ENCODE data around the gene PCDHGA9. TPM values are rescaled to one million over a fixed set of nuclear protein-coding genes. Genes with fewer than 3 reads are reported as not detected.
"Not testable (repeated sequence)": the region's sequence is repeated elsewhere in the genome, so short reads cannot be mapped to it uniquely, and the experiment has no call there.

Gene PCDHGA9
- total RNA-seq, 2 experiments from 2014 or later = 0.10 TPM; not detected in 1

DNA sequence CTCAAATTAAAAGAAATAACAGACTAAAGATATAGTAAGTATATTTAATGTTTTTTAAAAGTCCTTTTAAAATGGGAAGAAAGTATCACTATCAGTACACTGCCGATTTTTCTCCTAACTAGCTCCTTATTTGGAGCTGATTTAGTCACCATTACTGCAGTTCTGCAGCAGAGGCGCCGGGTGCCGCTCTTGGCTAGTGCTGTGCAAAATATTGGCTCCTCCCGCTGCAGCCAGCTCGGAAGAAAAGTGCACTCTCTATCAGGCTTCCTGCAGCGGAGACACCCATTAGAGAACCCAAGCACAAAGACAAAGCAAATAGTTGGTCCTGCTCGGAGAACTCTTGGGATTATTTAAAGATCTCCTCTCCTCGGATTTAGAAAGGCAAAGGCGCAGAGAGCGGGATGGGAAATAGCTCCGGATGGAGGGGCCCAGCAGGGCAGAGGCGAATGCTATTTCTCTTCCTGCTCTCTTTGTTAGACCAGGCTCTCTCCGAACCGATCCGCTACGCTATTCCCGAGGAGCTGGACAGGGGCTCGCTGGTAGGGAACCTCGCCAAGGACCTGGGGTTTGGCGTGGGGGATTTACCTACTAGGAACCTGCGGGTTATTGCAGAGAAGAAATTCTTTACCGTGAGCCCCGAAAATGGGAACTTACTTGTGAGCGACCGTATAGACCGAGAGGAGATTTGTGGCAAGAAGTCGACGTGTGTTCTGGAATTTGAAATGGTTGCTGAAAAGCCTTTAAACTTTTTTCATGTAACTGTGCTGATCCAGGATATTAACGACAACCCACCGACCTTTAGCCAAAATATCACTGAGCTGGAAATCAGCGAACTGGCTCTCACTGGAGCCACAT, 32.4 kb upstream of the PCDHGA9 start, which contains the start of gene PCDHGB3:
Gene PCDHGB3, plus strand, starts transcription at position 249 of the 855 bp plus-strand sequence. Its CDS starts 153 bp downstream, at position 402.
- Mint-ChIP-seq H3K9me3 (peaks cover 30% of the 10 kb centered on the region), H3K27ac (no peak within 1 kb of the TSS), H3K4me1 (ENCODE audit: low read depth) (peaks cover 5% of the 10 kb centered on the region), H3K4me3 (peak within 1 kb of the TSS; percentile 68), H3K36me3 (peaks cover 28% of the 10 kb centered on the region), H3K27me3 (peaks cover 48% of the 10 kb centered on the region)
- POLR2A ChIA-PET = interaction anchor here (0.7 kb wide), 1 partner anchor 194 kb away, joined by 3 read pairs; no protein-coding TSS in a partner anchor
- peak; percentile 55 for DNase-seq
- CTCF ChIA-PET = interaction anchor here (0.7 to 2.8 kb wide), 20 partner anchors 10 to 197 kb away, joined by 3 to 25 read pairs (median 4); partner anchors contain the start of genes PCDHB9, PCDHGA10, PCDHGA12 and PCDHGB2
- intact Hi-C loops (cut with micrococcal nuclease) = loop anchor here (10.0 kb wide), 1 partner anchor 45 kb away; the partner anchor contains the start of genes PCDHGA10 and PCDHGB7

DNA sequence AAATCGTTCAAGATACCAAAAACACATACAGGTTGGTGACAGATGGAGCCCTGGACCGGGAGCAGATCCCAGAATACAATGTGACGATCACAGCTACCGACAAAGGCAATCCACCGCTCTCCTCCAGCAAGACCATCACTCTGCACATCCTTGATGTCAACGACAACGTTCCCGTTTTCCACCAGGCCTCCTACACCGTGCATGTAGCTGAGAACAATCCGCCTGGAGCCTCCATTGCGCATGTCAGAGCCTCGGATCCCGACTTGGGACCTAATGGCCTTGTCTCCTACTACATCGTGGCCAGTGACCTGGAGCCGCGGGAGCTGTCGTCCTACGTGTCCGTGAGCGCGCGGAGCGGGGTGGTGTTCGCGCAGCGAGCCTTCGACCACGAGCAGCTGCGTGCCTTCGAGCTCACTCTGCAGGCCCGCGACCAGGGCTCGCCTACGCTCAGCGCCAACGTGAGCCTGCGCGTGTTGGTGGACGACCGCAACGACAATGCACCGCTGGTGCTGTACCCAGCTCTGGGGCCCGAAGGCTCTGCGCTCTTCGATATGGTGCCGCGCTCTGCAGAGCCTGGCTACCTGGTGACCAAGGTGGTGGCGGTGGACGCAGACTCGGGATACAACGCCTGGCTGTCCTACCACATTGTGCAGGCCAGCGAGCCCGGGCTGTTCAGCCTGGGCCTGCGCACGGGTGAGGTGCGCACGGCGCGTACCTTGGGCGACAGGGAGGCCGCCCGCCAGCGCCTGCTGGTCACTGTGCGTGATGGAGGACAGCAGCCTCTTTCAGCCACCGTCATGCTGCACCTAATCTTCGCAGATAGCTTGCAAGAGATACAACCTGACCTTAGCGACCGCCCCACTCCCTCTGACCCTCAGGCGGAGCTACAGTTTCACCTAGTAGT, 30.8 kb upstream of the PCDHGA9 start:
- intact Hi-C loops (cut with micrococcal nuclease) = no loop called here
- no peak for DNase-seq
- POLR2A ChIA-PET = no interaction called here
- peaks cover 26% of the 10 kb centered on the region for H3K36me3 Mint-ChIP-seq
- peaks cover 29% of the 10 kb centered on the region for H3K9me3 Mint-ChIP-seq
- H3K27me3 Mint-ChIP-seq = peaks cover 44% of the 10 kb centered on the region
- H3K27ac Mint-ChIP-seq = no peak overlapping the region
- H3K4me1 Mint-ChIP-seq (ENCODE audit: low read depth) = peaks cover 5% of the 10 kb centered on the region
- CTCF ChIA-PET = interaction anchor here (0.6 to 2.8 kb wide), 6 partner anchors 15 to 192 kb away, joined by 4 to 25 read pairs (median 5); partner anchors contain the start of gene PCDHGA10
- no peak overlapping the region for H3K4me3 Mint-ChIP-seq

DNA sequence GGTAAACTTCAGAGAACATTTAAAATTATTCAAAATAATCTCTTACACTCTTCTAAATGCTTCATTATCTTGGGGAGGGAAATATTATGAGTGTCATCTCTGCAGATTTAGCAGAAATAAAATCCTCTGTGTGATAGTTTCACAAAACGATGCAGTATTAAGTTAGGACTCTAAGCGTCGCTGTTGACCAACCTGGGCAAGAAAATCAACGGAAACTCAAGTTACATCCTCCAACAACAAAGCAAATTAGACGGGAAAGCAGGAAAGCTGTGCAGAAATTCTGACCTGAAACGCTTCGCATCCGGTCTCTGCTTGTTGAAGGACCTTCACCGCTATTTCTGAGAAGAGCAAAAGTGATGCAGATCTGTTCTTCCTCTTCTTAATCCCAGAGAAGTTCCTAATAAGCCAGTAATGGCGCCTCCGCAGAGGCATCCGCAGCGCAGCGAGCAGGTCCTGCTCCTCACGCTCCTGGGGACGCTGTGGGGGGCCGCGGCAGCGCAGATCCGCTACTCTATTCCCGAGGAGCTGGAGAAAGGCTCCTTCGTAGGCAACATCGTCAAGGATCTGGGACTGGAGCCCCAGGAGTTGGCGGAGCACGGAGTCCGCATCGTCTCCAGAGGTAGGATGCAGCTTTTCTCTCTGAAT, 28.8 kb upstream of the PCDHGA9 start, which contains the start of gene PCDHGA6:
Gene PCDHGA6, plus strand, starts transcription at position 219 of the 645 bp plus-strand sequence. Its CDS starts 193 bp downstream, at position 412.
- Mint-ChIP-seq H3K9me3 (peaks cover 33% of the 10 kb centered on the region), H3K27ac (no peak within 1 kb of the TSS), H3K4me1 (ENCODE audit: low read depth) (peaks cover 5% of the 10 kb centered on the region), H3K27me3 (peaks cover 39% of the 10 kb centered on the region), H3K4me3 (peak within 1 kb of the TSS; percentile 27), H3K36me3 (peaks cover 26% of the 10 kb centered on the region)
- DNase-seq = no peak
- intact Hi-C loops (cut with micrococcal nuclease) = no loop called here
- ChIA-PET CTCF (interaction anchor here (0.7 to 1.5 kb wide), 5 partner anchors 15 to 191 kb away, joined by 3 to 5 read pairs (median 3); partner anchors contain the start of gene PCDHGB6), POLR2A (no interaction called here)

DNA sequence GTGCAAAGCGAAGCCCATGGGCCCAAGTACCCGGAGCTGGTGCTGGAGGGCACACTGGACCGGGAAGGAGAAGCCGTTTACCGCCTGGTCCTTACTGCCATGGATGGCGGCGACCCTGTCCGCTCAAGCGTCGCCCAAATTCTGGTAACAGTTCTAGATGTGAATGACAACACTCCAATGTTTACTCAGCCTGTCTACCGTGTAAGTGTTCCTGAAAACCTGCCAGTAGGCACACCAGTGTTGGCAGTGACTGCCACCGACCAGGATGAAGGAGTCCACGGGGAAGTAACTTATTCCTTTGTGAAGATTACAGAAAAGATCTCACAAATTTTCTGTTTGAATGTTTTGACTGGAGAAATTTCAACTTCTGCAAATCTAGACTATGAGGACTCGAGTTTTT, 28.0 kb upstream of the PCDHGA9 start:
- peaks cover 40% of the 10 kb centered on the region for H3K27me3 Mint-ChIP-seq
- no peak for DNase-seq
- H3K4me3 Mint-ChIP-seq = no peak overlapping the region
- no peak overlapping the region for H3K27ac Mint-ChIP-seq
- peaks cover 26% of the 10 kb centered on the region for H3K36me3 Mint-ChIP-seq
- intact Hi-C loops (cut with micrococcal nuclease) = no loop called here
- peaks cover 5% of the 10 kb centered on the region for H3K4me1 Mint-ChIP-seq (ENCODE audit: low read depth)
- CTCF ChIA-PET = interaction anchor here (0.7 to 1.5 kb wide), 3 partner anchors 16 to 182 kb away, joined by 3 to 5 read pairs (median 3); partner anchors contain the start of gene PCDHGB6
- POLR2A ChIA-PET = no interaction called here
- peaks cover 33% of the 10 kb centered on the region for H3K9me3 Mint-ChIP-seq

GRCh38 chr5:141375444-141376155, 27.0 kb upstream of the PCDHGA9 start:
- intact Hi-C loops (cut with micrococcal nuclease); DNase-seq; POLR2A ChIA-PET; H3K4me1 Mint-ChIP-seq (ENCODE audit: low read depth); CTCF ChIA-PET; H3K27ac Mint-ChIP-seq; H3K4me3 Mint-ChIP-seq: not testable (repeated sequence)
- Mint-ChIP-seq H3K27me3 (peaks cover 35% of the 10 kb centered on the region), H3K36me3 (peaks cover 23% of the 10 kb centered on the region), H3K9me3 (peaks cover 33% of the 10 kb centered on the region)

- peaks cover 55% of the 10 kb centered on the region for H3K27me3 Mint-ChIP-seq
- POLR2A ChIA-PET = interaction anchor here (0.6 kb wide), 1 partner anchor 61 kb away, joined by 7 read pairs; no protein-coding TSS in a partner anchor
- intact Hi-C loops (cut with micrococcal nuclease) = no loop called here
Observed at GRCh38 chr5:141382469-141383294, 19.9 kb upstream of the PCDHGA9 start, which contains the start of gene PCDHGA7. TSS of gene PCDHGA7 (plus strand) at chr5:141382742. CDS start at chr5:141382900, 158 bp downstream.

GRCh38 chr5:141383345-141383744, 19.2 kb upstream of the PCDHGA9 start:
- ChIA-PET POLR2A (interaction anchor here (0.6 kb wide), 1 partner anchor 60 kb away, joined by 7 read pairs; no protein-coding TSS in a partner anchor), CTCF (no interaction called here)
- Mint-ChIP-seq H3K27me3 (peaks cover 57% of the 10 kb centered on the region), H3K27ac (no peak overlapping the region), H3K4me1 (ENCODE audit: low read depth) (no peaks in the 10 kb centered on the region), H3K9me3 (peaks cover 15% of the 10 kb centered on the region), H3K4me3 (no peak overlapping the region), H3K36me3 (peaks cover 13% of the 10 kb centered on the region)
- no peak for DNase-seq
- intact Hi-C loops (cut with micrococcal nuclease) = no loop called here

More at GRCh38 chr5:141382469-141383294, 19.9 kb upstream of the PCDHGA9 start, which contains the start of gene PCDHGA7:
- Mint-ChIP-seq H3K9me3 (peaks cover 14% of the 10 kb centered on the region), H3K27ac (no peak within 1 kb of the TSS), H3K4me3 (peak within 1 kb of the TSS; percentile 66), H3K36me3 (peaks cover 11% of the 10 kb centered on the region), H3K4me1 (ENCODE audit: low read depth) (no peaks in the 10 kb centered on the region)
- CTCF ChIA-PET = no interaction called here
- DNase-seq = no peak

DNA sequence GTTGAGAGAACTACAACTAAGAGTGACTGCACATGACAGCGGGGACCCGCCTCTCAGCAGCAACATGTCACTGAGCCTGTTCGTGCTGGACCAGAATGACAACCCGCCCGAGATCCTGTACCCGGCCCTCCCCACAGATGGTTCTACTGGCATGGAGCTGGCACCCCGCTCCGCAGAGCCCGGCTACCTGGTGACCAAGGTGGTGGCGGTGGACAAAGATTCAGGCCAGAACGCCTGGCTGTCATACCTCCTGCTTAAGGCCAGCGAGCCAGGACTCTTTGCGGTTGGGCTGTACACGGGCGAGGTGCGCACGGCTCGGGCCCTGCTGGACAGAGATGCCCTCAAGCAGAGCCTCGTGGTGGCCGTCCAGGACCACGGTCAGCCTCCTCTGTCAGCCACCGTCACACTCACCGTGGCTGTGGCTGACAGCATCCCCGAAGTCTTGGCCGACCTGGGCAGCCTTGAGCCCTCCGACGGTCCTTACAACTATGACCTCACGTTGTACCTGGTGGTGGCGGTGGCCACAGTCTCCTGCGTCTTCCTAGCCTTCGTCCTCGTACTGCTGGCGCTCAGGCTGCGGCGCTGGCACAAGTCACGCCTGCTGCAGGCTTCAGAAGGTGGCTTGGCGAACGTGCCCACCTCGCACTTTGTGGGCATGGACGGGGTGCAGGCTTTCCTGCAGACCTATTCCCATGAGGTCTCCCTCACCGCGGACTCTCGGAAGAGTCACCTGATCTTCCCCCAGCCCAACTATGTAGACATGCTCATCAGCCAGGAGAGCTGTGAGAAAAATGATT, 17.9 kb upstream of the PCDHGA9 start:
- peaks cover 20% of the 10 kb centered on the region for H3K9me3 Mint-ChIP-seq
- peaks cover 18% of the 10 kb centered on the region for H3K36me3 Mint-ChIP-seq
- intact Hi-C loops (cut with micrococcal nuclease) = no loop called here
- no peak overlapping the region for H3K4me3 Mint-ChIP-seq
- POLR2A ChIA-PET = no interaction called here
- no peak overlapping the region for H3K27ac Mint-ChIP-seq
- H3K27me3 Mint-ChIP-seq = peaks cover 62% of the 10 kb centered on the region
- DNase-seq = no peak
- H3K4me1 Mint-ChIP-seq (ENCODE audit: low read depth) = no peaks in the 10 kb centered on the region
- CTCF ChIA-PET = no interaction called here

- intact Hi-C loops (cut with micrococcal nuclease); H3K4me1 Mint-ChIP-seq (ENCODE audit: low read depth): not testable (repeated sequence)
- peaks cover 23% of the 10 kb centered on the region for H3K9me3 Mint-ChIP-seq
Observed at GRCh38 chr5:141387557-141388311, 14.8 kb upstream of the PCDHGA9 start, which contains the start of gene PCDHGB4. TSS of gene PCDHGB4 (plus strand) at chr5:141387698. CDS start at chr5:141387885, 187 bp downstream.

More at GRCh38 chr5:141387557-141388311, 14.8 kb upstream of the PCDHGA9 start, which contains the start of gene PCDHGB4:
- Mint-ChIP-seq H3K27me3 (peaks cover 67% of the 10 kb centered on the region), H3K4me3 (peak within 1 kb of the TSS; percentile 26), H3K36me3 (peaks cover 26% of the 10 kb centered on the region)
- H3K27ac Mint-ChIP-seq, POLR2A ChIA-PET: not testable (repeated sequence)
- CTCF ChIA-PET = interaction anchor here (1.7 to 2.2 kb wide), 2 partner anchors 18 to 176 kb away, joined by 7 to 8 read pairs; partner anchors contain the start of gene PCDHGB3
- DNase-seq = peak; percentile 31

All from activated CD4-positive, alpha-beta memory T cell treated with anti-CD3 and anti-CD28 coated beads for 36 hours (primary cell).